ENCODE measurements around the gene GRAP2. TPM values are rescaled to one million over a fixed set of nuclear protein-coding genes. Genes with fewer than 3 reads are reported as not detected.

GRAP2 gene
- total and polyA plus RNA-seq, 2 of the 4 experiments (the other 2 are of a cell fraction) = not detected

GRCh38 chr22:39917776-39918495 lies 17.1 kb downstream of the GRAP2 start:
- H4K91ac ChIP-seq (ENCODE audit: insufficient read depth, low read depth, low read length) = no peak overlapping the region
- no peaks in the 10 kb centered on the region for H3K36me3 ChIP-seq (ENCODE audit: control insufficient read depth, insufficient read depth, low read length)
- no peaks in the 10 kb centered on the region for H3K4me1 ChIP-seq (ENCODE audit: control insufficient read depth, insufficient read depth, low read length)
- H4K8ac ChIP-seq (ENCODE audit: low read depth in 2 of 2, low read length in 2 of 2) = no peak overlapping the region
- no peak overlapping the region for H2BK20ac ChIP-seq (ENCODE audit: low read depth, low read length)
- dilution Hi-C loops (cut with HindIII; ENCODE audit: low sequenced_read_pairs, unreplicated experiment) = no loop called here
- H2AK5ac ChIP-seq (ENCODE audit: low read depth, low read length) = no peak overlapping the region
- no peak overlapping the region for H3K9ac ChIP-seq (ENCODE audit: low read depth, low read length)
- TF ChIP-seq CHD1 (IDR thresholded peaks at IDR 0.05; ENCODE audit: low read depth, low read length) (no peak), NFE2L2 (IDR thresholded peaks at IDR 0.05; ENCODE audit: low read depth, low read length) (no peak), POLR2A (IDR thresholded peaks at IDR 0.05; ENCODE audit: low read depth, low read length) (no peak)
- no peak overlapping the region for H2BK120ac ChIP-seq (ENCODE audit: low read depth, low read length)
- H2AFZ ChIP-seq (replicated peaks; ENCODE audit: low read length, poor library complexity) = no peak overlapping the region
- H2BK5ac ChIP-seq (ENCODE audit: low read depth, low read length, poor library complexity, severe bottlenecking) = no peak overlapping the region
- H3K4me2 ChIP-seq (ENCODE audit: low read depth, low read length) = no peak overlapping the region
- H2AK9ac ChIP-seq (replicated peaks; ENCODE audit: low read depth, low read length, poor library complexity) = no peak overlapping the region
- in situ Hi-C loops (cut with MboI; ENCODE audit: low sequenced_read_pairs) = no loop called here
- H2BK15ac ChIP-seq (ENCODE audit: low read depth, low read length) = no peak overlapping the region
- no TSS peak for BruUV-seq (replicated peaks)
- POLR2A ChIA-PET (ENCODE audit: unreplicated experiment) = no interaction called here
- no peaks in the 10 kb centered on the region for H3K79me1 ChIP-seq (ENCODE audit: low read depth in 1 of 2, low read length in 2 of 2)
- no peaks in the 10 kb centered on the region for H3K9me1 ChIP-seq (ENCODE audit: insufficient read depth, low read length)
- H3K27me3 ChIP-seq (ENCODE audit: control insufficient read depth, insufficient read depth, low read length) = peaks cover 66% of the 10 kb centered on the region
- H3K4me3 ChIP-seq (ENCODE audit: insufficient read depth, low read depth, low read length) = no peak overlapping the region
- H4K5ac ChIP-seq (ENCODE audit: low read depth, low read length) = no peak overlapping the region
- H3K56ac ChIP-seq (ENCODE audit: extremely low read depth, insufficient read depth, low read length) = no peak overlapping the region
- H3K14ac ChIP-seq (replicated peaks; ENCODE audit: low read depth, low read length) = no peak overlapping the region
- intact Hi-C loops (cut with micrococcal nuclease) = no loop called here
- DNase-seq (no peak), ATAC-seq (ENCODE audit: low read depth) (no peak)
- H3K27ac ChIP-seq (ENCODE audit: insufficient read depth, low read length) = no peak overlapping the region
- H3K18ac ChIP-seq (ENCODE audit: low read depth, low read length) = no peak overlapping the region
- no peak overlapping the region for H3K4ac ChIP-seq (ENCODE audit: low read depth, low read length)
- no peak overlapping the region for H3K23ac ChIP-seq (ENCODE audit: low read depth, low read length)
- no peaks in the 10 kb centered on the region for H4K20me1 ChIP-seq (ENCODE audit: insufficient read depth, low read length)
- WGBS, 2 experiments (ENCODE audit: extremely low coverage in 2 of 2, insufficient read length in 1 of 2) = 10% methylated on average over 3 of the region's 12 CpGs; no CpG with 5 or more reads in 1 of the 2 experiments
- H3K9me3 ChIP-seq (ENCODE audit: control insufficient read depth, insufficient read depth, low read length) = no peaks in the 10 kb centered on the region
- CTCF ChIA-PET = no interaction called here
